Thyroid gland (tissue), 4 donors: ENCODE data around the gene CLCNKA. TPM values are rescaled to one million over a fixed set of nuclear protein-coding genes. Genes with fewer than 3 reads are reported as not detected.
A peak's percentile ranks its signal among the peaks of the same experiment; 100 is the strongest.
"Not testable (repeated sequence)": the region's sequence is repeated elsewhere in the genome, so short reads cannot be mapped to it uniquely, and the experiment has no call there.

Experiments
- DNase-seq, 2 donors: peaks; one replicate each; pipeline ENCODE4 v3.0.0-alpha.2; 2019
- H3K27ac ChIP-seq, 3 donors: fragments of 200-600 bp; sonication (generic); 1 replicate in 2 of 3; 2 replicates in 1 of 3; pipeline ENCODE4 v1.5.1; 2016 to 2019; ENCODE audit warnings: mild to moderate bottlenecking in 1 of 3, moderate library complexity in 1 of 3
- H3K27me3 ChIP-seq: fragments of 200-600 bp; sonication (generic); one replicate; pipeline ENCODE4 v1.5.1; 2019
- H3K36me3 ChIP-seq, 2 donors: fragments of 200-600 bp; sonication (generic); one replicate each; pipeline ENCODE4 v1.5.1; 2016 to 2019
- H3K4me1 ChIP-seq, 2 donors: fragments of 200-600 bp; sonication (generic); one replicate each; pipeline ENCODE4 v1.5.1; 2017 to 2019
- H3K4me3 ChIP-seq, 3 donors: fragments of 200-600 bp; sonication (generic); replicated peaks in 1 of 3; 1 replicate in 2 of 3; 2 replicates in 1 of 3; pipeline ENCODE4 v1.5.1; 2016; ENCODE audit warnings: mild to moderate bottlenecking in 1 of 3
- H3K9me3 ChIP-seq: fragments of 200-600 bp; sonication (generic); one replicate; pipeline ENCODE4 v1.5.1; 2017
- POLR2A ChIP-seq, 2 donors: fragments of 450-650 bp; IDR thresholded peaks; one replicate each; pipeline ENCODE4 v1.6.1; 2017; ENCODE audit warnings: antibody characterized with exemption in 2 of 2, mild to moderate bottlenecking in 2 of 2, moderate library complexity in 1 of 2
- WGBS, 2 donors: methylation state at CpG; one replicate each; pipeline ENCODE4 v1.1.5; 2017; 5-methylcytosine and 5-hydroxymethylcytosine counted together
- intact Hi-C: fragments of 100-400 bp; cut with DNase I; formaldehyde crosslinking; loops from one replicate; pipeline ENCODE4 v1.15.1; 2023
- total RNA-seq, 4 donors: library from RNA; depleted of rRNA; stranded (reverse); fragments of >200 nt; gene quantifications; one replicate each; pipeline ENCODE4 v1.2.3, GENCODE V29; 2016
- TF ChIP-seq, protein P1 (sequence below), 6 experiments: fragments of 200-600 bp in 3 of 6; fragments of 450-650 bp in 3 of 6; sonication (generic) in 3 of 6; IDR thresholded peaks; one replicate each; pipeline ENCODE4 v1.5.1; 2016 to 2019; ENCODE audit warnings: antibody characterized with exemption in 6 of 6, mild to moderate bottlenecking in 2 of 6, inconsistent platforms in 1 of 6, moderate library complexity in 1 of 6

Gene CLCNKA
- total RNA-seq, 4 donors from 2014 or later: 3.9 to 27.1 (median 16.1) TPM

DNA sequence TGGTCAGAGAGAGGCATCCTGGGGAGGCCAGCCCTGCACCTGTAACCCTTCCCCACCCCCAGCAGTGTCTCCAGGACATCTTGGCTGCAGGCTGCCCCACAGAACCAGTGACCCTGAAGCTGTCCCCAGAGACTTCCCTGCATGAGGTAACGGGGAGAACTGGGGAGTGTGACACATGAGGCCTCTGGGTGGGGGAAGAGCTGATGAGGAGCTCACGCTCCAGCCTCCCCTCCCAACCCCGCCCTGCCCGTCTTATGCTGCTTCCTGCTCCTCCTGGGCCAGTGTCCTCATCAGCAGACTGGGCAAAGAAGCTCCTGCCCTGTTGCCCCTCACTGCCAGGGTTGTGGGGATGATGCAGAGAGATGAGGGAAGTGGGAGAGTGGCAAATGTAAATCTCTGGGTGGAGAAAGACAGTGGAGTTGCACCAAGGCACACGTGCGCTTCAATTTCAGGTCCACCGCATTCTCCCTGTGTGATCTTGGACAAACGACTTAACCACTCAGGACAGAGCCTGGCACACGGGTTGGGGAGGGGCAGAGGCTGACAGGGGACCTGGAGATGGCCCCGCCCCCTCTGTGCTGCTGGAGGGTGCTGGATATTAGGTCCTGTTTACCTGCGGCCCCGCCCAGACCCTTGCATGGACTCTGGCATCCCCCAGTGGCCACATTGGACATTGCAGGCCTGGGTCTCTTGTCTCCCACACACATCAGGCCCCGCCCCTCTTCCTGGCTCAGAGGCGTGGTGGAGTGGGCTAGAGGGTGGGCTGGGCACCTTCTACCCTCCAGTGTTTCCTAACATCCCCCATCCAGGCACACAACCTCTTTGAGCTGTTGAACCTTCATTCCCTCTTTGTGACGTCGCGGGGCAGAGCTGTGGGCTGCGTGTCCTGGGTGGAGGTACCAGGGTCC is 34.0 kb downstream of the CLCNKA start:
- H3K4me1 ChIP-seq: peaks cover 0 to 6% of the 10 kb centered on the region in 2 donors
- H3K9me3 ChIP-seq: no peaks in the 10 kb centered on the region
- H3K27ac ChIP-seq: no peak overlapping the region
- intact Hi-C loops: loop anchor here (10.0 kb wide), 1 partner anchor 261 kb away; no protein-coding TSS in a partner anchor
- H3K4me3 ChIP-seq: no peak overlapping the region
- H3K36me3 ChIP-seq: no peaks in the 10 kb centered on the region
- TF ChIP-seq POLR2A (IDR thresholded peaks at IDR 0.05): no peak
- TF ChIP-seq, protein P1, sequence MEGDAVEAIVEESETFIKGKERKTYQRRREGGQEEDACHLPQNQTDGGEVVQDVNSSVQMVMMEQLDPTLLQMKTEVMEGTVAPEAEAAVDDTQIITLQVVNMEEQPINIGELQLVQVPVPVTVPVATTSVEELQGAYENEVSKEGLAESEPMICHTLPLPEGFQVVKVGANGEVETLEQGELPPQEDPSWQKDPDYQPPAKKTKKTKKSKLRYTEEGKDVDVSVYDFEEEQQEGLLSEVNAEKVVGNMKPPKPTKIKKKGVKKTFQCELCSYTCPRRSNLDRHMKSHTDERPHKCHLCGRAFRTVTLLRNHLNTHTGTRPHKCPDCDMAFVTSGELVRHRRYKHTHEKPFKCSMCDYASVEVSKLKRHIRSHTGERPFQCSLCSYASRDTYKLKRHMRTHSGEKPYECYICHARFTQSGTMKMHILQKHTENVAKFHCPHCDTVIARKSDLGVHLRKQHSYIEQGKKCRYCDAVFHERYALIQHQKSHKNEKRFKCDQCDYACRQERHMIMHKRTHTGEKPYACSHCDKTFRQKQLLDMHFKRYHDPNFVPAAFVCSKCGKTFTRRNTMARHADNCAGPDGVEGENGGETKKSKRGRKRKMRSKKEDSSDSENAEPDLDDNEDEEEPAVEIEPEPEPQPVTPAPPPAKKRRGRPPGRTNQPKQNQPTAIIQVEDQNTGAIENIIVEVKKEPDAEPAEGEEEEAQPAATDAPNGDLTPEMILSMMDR (IDR thresholded peaks at IDR 0.05): peak; percentile 86 to 99 (median 98)
- 36 to 38% methylated on average over 14 to 18 of the region's 18 CpGs for WGBS, 2 donors
- H3K27me3 ChIP-seq: no peaks in the 10 kb centered on the region
- DNase-seq: peak; percentile 96

DNA sequence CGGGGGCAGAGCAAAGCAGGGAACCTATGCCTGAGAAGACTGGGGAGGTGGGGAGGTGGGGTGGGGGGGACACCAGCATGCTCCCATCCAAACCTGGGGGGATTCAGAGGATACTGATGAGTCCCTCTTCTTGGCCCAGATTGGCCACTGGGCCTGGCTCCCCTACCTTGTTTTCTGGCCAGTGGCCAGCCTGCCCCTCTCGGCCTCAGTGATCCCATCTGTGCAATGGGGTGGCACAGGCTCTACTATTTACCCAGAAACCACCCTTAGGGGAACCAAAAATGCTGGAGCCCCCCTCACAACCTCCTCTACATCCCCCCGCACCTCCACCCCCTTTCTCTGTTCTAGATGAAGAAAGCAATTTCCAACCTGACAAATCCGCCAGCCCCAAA is 34.7 kb downstream of the CLCNKA start:
- WGBS, 2 donors: 50 to 70% methylated on average over 2 to 4 of the region's 4 CpGs
- not testable (repeated sequence) for H3K4me1 ChIP-seq, H3K36me3 ChIP-seq, H3K4me3 ChIP-seq, H3K9me3 ChIP-seq, H3K27ac ChIP-seq, DNase-seq, H3K27me3 ChIP-seq
- intact Hi-C loops: loop anchor here (10.0 kb wide), 1 partner anchor 262 kb away; no protein-coding TSS in a partner anchor

DNA sequence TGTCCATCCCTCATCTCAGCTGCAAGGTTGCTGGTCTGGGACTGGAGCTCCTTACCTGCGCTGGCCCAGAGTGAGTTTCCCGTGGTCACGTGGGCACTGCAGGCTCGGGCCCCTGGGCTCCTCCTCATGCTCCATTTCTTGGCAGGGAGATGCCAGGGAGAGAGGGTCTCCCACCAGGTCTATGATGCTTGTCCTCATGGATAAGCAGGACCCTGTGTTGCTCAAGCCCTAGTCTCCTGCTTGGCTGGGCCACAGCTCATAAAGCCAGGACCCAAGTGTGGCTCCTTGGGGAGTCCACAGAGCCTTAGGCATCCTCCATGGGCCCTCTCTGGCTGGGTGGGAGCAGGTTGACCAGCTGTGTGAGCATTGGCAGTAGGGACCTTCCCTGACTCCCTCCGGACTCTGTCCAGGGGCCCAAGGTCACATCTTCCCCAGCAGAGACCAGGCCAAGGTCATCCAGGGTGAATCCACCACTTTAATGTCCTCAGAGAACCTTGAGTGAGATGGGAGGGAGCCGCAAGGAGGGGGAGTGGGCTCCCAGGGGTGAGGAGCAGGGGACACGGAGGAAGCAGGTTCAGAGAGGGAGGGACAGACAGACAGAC is 35.6 kb downstream of the CLCNKA start:
- H3K27me3 ChIP-seq, DNase-seq, H3K9me3 ChIP-seq, H3K4me1 ChIP-seq, H3K4me3 ChIP-seq, H3K27ac ChIP-seq, H3K36me3 ChIP-seq: not testable (repeated sequence)
- WGBS, 2 donors: 84% methylated on average over 7 of the region's 7 CpGs
- intact Hi-C loops: loop anchor here (10.0 kb wide), 1 partner anchor 263 kb away; no protein-coding TSS in a partner anchor

DNA sequence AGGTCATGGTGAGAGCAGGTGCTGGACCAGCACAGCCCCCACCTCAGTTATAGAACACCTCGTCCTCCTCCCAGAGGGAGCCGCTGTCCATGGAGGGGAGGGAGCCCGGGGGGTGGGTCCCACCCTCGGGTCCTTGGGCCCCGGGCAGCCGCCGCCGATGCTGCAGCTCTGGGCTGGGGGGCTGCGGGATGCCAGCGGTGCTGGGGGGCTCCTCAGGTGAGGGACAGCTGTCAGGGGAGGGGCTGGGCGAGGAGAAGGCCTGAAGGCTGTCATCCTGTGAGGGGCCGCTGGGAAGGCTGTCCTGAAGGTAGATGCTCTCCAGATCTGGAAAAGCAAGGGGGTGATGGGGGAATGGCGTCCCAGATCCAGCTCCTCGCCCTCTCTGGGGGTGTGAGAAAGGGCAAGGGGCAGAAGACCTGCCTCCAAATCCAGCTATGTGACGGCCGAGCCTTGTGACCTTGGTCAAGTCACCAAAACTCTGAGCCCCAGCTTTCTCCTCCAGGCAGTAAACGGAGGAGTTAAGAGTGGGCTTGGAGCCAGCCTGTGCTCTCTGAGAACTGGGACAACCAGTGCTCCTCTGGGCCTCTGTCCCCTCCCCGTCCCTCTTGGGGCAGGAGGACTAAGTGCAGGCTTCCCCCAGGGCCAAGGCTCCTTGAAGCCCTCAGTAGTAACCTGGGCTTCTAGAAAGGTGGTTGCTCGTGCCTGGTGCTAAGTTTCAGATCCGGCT is 36.7 kb downstream of the CLCNKA start:
- WGBS, 2 donors: 68 to 85% methylated on average over 10 to 14 of the region's 20 CpGs
- H3K4me1 ChIP-seq: not testable (repeated sequence)

DNA sequence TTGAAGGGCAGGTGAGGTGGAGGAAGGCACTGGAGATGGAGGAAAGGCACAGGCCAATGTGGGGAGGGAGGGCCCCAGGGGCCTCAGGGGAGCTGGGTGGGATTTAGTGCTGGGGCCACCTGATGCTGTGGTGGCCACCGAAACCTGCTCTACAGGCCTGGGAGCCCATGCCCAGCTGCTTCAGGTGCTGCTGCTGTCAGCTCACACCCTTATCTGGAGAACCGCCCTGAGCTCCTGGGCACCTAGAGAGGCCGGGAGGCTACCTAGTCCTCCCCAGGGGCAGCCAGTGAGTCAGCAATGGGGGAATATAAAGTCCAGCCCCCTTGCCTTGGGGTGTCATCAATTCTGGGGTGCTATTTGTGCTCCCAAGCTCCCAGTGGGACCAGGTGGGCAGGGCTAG is 39.4 kb downstream of the CLCNKA start:
- H3K9me3 ChIP-seq: no peaks in the 10 kb centered on the region
- no peak overlapping the region for H3K4me3 ChIP-seq
- no peak for DNase-seq
- no peaks in the 10 kb centered on the region for H3K27me3 ChIP-seq
- no peak for TF ChIP-seq POLR2A (IDR thresholded peaks at IDR 0.05)
- TF ChIP-seq, protein P1 (IDR thresholded peaks at IDR 0.05): no peak
- no peaks in the 10 kb centered on the region for H3K36me3 ChIP-seq
- no peak overlapping the region for H3K27ac ChIP-seq
- 67 to 80% methylated on average over 1 to 3 of the region's 3 CpGs for WGBS, 2 donors
- H3K4me1 ChIP-seq: peaks cover 12 to 15% of the 10 kb centered on the region in 2 donors
- intact Hi-C loops: no loop called here

More for the DNA sequence above, 36.7 kb downstream of the CLCNKA start:
- not testable (repeated sequence) for H3K27me3 ChIP-seq, DNase-seq, H3K36me3 ChIP-seq, H3K9me3 ChIP-seq, H3K27ac ChIP-seq, H3K4me3 ChIP-seq
- intact Hi-C loops: loop anchor here (10.0 kb wide), 1 partner anchor 264 kb away; no protein-coding TSS in a partner anchor

DNA sequence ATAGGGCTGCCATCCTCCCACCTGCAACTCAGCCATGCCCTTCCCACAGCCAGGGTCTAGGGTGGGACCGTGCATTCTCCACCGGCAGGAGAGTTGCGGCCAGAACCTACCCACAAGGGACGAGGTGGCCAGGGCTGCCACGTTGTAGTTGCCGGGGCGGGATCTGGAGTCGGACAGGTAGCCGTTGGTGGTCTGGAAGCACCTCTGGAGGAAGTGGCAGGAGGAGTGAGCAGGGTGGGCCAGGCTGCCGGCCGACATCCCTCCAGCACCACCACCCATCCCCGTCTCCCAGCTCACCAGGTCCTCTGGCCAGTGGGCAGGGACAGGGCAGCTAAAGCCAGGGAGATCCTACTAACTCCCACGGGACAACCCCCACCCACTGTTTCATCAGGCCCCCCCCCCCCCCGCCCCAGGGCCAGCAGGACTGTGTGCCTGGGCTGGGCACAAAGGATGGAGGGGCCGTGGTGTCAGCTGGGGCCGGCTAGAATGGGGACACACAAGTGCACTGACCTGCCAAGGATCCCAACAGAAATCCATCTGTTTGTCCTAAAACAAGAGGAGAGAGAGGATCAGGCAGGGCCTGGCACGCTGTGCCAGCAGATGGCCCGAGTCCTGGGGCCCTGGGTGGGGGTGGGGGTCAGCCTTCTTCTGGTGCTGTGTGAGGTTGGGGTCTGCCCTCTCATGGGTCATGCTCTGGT is 40.3 kb downstream of the CLCNKA start:
- H3K36me3 ChIP-seq, H3K27ac ChIP-seq, DNase-seq, H3K9me3 ChIP-seq, H3K27me3 ChIP-seq, H3K4me3 ChIP-seq, intact Hi-C loops: not testable (repeated sequence)
- H3K4me1 ChIP-seq: peaks cover 12 to 15% of the 10 kb centered on the region in 2 donors
- WGBS, 2 donors: 73 to 78% methylated on average over 4 to 17 of the region's 18 CpGs

DNA sequence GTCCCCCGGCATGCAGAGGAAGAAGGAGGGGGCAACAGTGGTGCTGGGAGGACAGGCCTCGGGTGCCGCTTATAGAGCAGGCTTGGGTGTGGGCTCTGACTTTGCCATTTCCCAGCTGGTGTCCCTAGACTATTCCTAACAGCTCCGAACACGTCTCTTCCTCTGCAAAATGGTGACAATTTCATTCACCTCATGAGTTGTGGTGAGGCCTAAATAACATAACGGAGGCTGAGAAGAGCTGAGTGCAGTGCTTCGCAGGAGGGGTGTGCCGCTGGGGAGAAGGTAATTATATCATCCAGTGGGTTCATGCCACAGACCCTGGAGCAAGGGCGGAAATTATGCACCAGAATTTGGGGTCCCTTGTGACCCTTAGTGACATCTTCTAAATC is 40.8 kb downstream of the CLCNKA start:
- H3K4me3 ChIP-seq, H3K9me3 ChIP-seq, H3K36me3 ChIP-seq, H3K27ac ChIP-seq, intact Hi-C loops, DNase-seq, H3K27me3 ChIP-seq: not testable (repeated sequence)
- peaks cover 13 to 19% of the 10 kb centered on the region in 2 donors for H3K4me1 ChIP-seq
- 93 to 95% methylated on average over 9 of the region's 9 CpGs for WGBS, 2 donors
